Measurements from ENCODE around the gene ZNF692.
A peak's percentile ranks its signal among the peaks of the same experiment; 100 is the strongest.

The ZNF692 gene

GRCh38 chr1:248858891-248859889 is at the start of gene ZNF692:
TSS of gene ZNF692 (minus strand) at chr1:248859085. CDS start at chr1:248858309, 776 bp downstream.
- Mint-ChIP-seq H3K27ac (peak within 1 kb of the TSS; percentile 95), H3K9me3 (no peaks in the 10 kb centered on the region), H3K4me1 (ENCODE audit: low read depth) (peaks cover 67% of the 10 kb centered on the region), H3K36me3 (ENCODE audit: low read depth) (peaks cover 8% of the 10 kb centered on the region), H3K4me3 (peak within 1 kb of the TSS; percentile 86), H3K27me3 (no peaks in the 10 kb centered on the region)
- intact Hi-C loops (cut with micrococcal nuclease), result loop anchor here (1.0 to 2.0 kb wide), 3 partner anchors 14 to 48 kb away; partner anchors contain the start of gene PGBD2

- H3K27me3 Mint-ChIP-seq, result peaks cover 2% of the 10 kb centered on the region
Observed at GRCh38 chr1:248906753-248907661, 48.1 kb upstream of the ZNF692 start.

GRCh38 chr1:248906009-248906752 is 47.3 kb upstream of the ZNF692 start, which contains the start of gene PGBD2:
TSS of gene PGBD2 (plus strand) at chr1:248906235. CDS start at chr1:248913863, 7,628 bp downstream.
- intact Hi-C loops (cut with micrococcal nuclease), result loop anchor here (2.0 kb wide), 2 partner anchors 47 to 67 kb away; partner anchors contain the start of genes ZNF672 and ZNF692
- Mint-ChIP-seq H3K4me1 (ENCODE audit: low read depth) (peaks cover 33% of the 10 kb centered on the region), H3K27ac (peak within 1 kb of the TSS; percentile 96), H3K4me3 (peak within 1 kb of the TSS; percentile 93), H3K9me3 (no peaks in the 10 kb centered on the region), H3K36me3 (ENCODE audit: low read depth) (peaks cover 35% of the 10 kb centered on the region), H3K27me3 (peaks cover 2% of the 10 kb centered on the region)

More at GRCh38 chr1:248906753-248907661, 48.1 kb upstream of the ZNF692 start:
- peaks cover 35% of the 10 kb centered on the region for H3K36me3 Mint-ChIP-seq (ENCODE audit: low read depth)
- H3K4me1 Mint-ChIP-seq (ENCODE audit: low read depth), result peaks cover 33% of the 10 kb centered on the region
- peak overlapping the region; percentile 86 for H3K4me3 Mint-ChIP-seq
- intact Hi-C loops (cut with micrococcal nuclease), result loop anchor here (2.0 kb wide), 2 partner anchors 48 to 68 kb away; partner anchors contain the start of genes ZNF672 and ZNF692
- no peaks in the 10 kb centered on the region for H3K9me3 Mint-ChIP-seq
- H3K27ac Mint-ChIP-seq, result peak overlapping the region; percentile 96

GRCh38 chr1:248905662-248906008 is 46.8 kb upstream of the ZNF692 start:
- intact Hi-C loops (cut with micrococcal nuclease), result loop anchor here (2.0 kb wide), 2 partner anchors 47 to 67 kb away; partner anchors contain the start of genes ZNF672 and ZNF692

GRCh38 chr1:248904437-248905216 is 45.7 kb upstream of the ZNF692 start:
- Mint-ChIP-seq H3K36me3 (ENCODE audit: low read depth) (peaks cover 23% of the 10 kb centered on the region), H3K9me3 (no peaks in the 10 kb centered on the region), H3K4me1 (ENCODE audit: low read depth) (peaks cover 29% of the 10 kb centered on the region), H3K27ac (no peak overlapping the region), H3K27me3 (peaks cover 2% of the 10 kb centered on the region), H3K4me3 (no peak overlapping the region)
- intact Hi-C loops (cut with micrococcal nuclease), result no loop called here

More at GRCh38 chr1:248905662-248906008, 46.8 kb upstream of the ZNF692 start:
- H3K9me3 Mint-ChIP-seq, result no peaks in the 10 kb centered on the region
- peaks cover 33% of the 10 kb centered on the region for H3K36me3 Mint-ChIP-seq (ENCODE audit: low read depth)
- H3K4me1 Mint-ChIP-seq (ENCODE audit: low read depth), result peaks cover 33% of the 10 kb centered on the region
- H3K27me3 Mint-ChIP-seq, result peaks cover 2% of the 10 kb centered on the region
- H3K27ac Mint-ChIP-seq, result peak overlapping the region; percentile 96
- H3K4me3 Mint-ChIP-seq, result peak overlapping the region; percentile 93

GRCh38 chr1:248901578-248901977 is 42.7 kb upstream of the ZNF692 start:
- peaks cover 12% of the 10 kb centered on the region for H3K27me3 Mint-ChIP-seq
- H3K27ac Mint-ChIP-seq, result no peak overlapping the region
- no peak overlapping the region for H3K4me3 Mint-ChIP-seq
- peaks cover 7% of the 10 kb centered on the region for H3K36me3 Mint-ChIP-seq (ENCODE audit: low read depth)
- no peaks in the 10 kb centered on the region for H3K9me3 Mint-ChIP-seq
- peaks cover 1% of the 10 kb centered on the region for H3K4me1 Mint-ChIP-seq (ENCODE audit: low read depth)
- intact Hi-C loops (cut with micrococcal nuclease), result no loop called here

GRCh38 chr1:248900637-248901036 is 41.8 kb upstream of the ZNF692 start:
- Mint-ChIP-seq H3K9me3 (no peaks in the 10 kb centered on the region), H3K27ac (no peak overlapping the region), H3K4me3 (no peak overlapping the region), H3K36me3 (ENCODE audit: low read depth) (no peaks in the 10 kb centered on the region), H3K27me3 (peaks cover 12% of the 10 kb centered on the region), H3K4me1 (ENCODE audit: low read depth) (no peaks in the 10 kb centered on the region)
- intact Hi-C loops (cut with micrococcal nuclease), result no loop called here

- H3K27me3 Mint-ChIP-seq, result peaks cover 12% of the 10 kb centered on the region
- no peak overlapping the region for H3K4me3 Mint-ChIP-seq
- intact Hi-C loops (cut with micrococcal nuclease), result no loop called here
- H3K36me3 Mint-ChIP-seq (ENCODE audit: low read depth), result no peaks in the 10 kb centered on the region
- H3K9me3 Mint-ChIP-seq, result no peaks in the 10 kb centered on the region
- no peaks in the 10 kb centered on the region for H3K4me1 Mint-ChIP-seq (ENCODE audit: low read depth)
- H3K27ac Mint-ChIP-seq, result no peak overlapping the region
Observed at GRCh38 chr1:248897412-248898337, 38.8 kb upstream of the ZNF692 start.

- H3K4me1 Mint-ChIP-seq (ENCODE audit: low read depth), result no peaks in the 10 kb centered on the region
- no peaks in the 10 kb centered on the region for H3K36me3 Mint-ChIP-seq (ENCODE audit: low read depth)
- no peak overlapping the region for H3K27ac Mint-ChIP-seq
- H3K9me3 Mint-ChIP-seq, result no peaks in the 10 kb centered on the region
- peaks cover 12% of the 10 kb centered on the region for H3K27me3 Mint-ChIP-seq
- intact Hi-C loops (cut with micrococcal nuclease), result no loop called here
- no peak overlapping the region for H3K4me3 Mint-ChIP-seq
Observed at GRCh38 chr1:248894837-248895236, 36.0 kb upstream of the ZNF692 start.

- Mint-ChIP-seq H3K27ac (no peak overlapping the region), H3K27me3 (peaks cover 2% of the 10 kb centered on the region), H3K36me3 (ENCODE audit: low read depth) (no peaks in the 10 kb centered on the region), H3K4me1 (ENCODE audit: low read depth) (peaks cover 5% of the 10 kb centered on the region), H3K9me3 (no peaks in the 10 kb centered on the region), H3K4me3 (no peak overlapping the region)
- intact Hi-C loops (cut with micrococcal nuclease), result no loop called here
Observed at GRCh38 chr1:248892590-248892989, 33.7 kb upstream of the ZNF692 start.

GRCh38 chr1:248891758-248892157 is 32.9 kb upstream of the ZNF692 start:
- intact Hi-C loops (cut with micrococcal nuclease), result no loop called here
- H3K4me3 Mint-ChIP-seq, result no peak overlapping the region
- H3K36me3 Mint-ChIP-seq (ENCODE audit: low read depth), result no peaks in the 10 kb centered on the region
- no peak overlapping the region for H3K27ac Mint-ChIP-seq
- no peaks in the 10 kb centered on the region for H3K9me3 Mint-ChIP-seq
- H3K4me1 Mint-ChIP-seq (ENCODE audit: low read depth), result peaks cover 5% of the 10 kb centered on the region
- peaks cover 2% of the 10 kb centered on the region for H3K27me3 Mint-ChIP-seq
